OCI-LY7 (cell line): ENCODE results near the gene USP31.

ENCODE experiments used
- CTCF ChIP-seq: fragments of 200-600 bp; sonication (generic); conservative IDR thresholded peaks from 2 replicates; pipeline ENCODE4 v1.5.1; 2014; ENCODE audit warnings: mild to moderate bottlenecking, antibody characterized with exemption, low read length, moderate library complexity, mixed read lengths
- EZH2phosphoT487 ChIP-seq: fragments of 200-600 bp; sonication (generic); IDR thresholded peaks from 2 replicates; pipeline ENCODE4 v1.6.1; 2018; ENCODE audit warnings: low read depth, borderline replicate concordance, mild to moderate bottlenecking, mixed run types, antibody characterized with exemption, low read length, moderate library complexity, mixed read lengths

GRCh38 chr16:23066676-23067075, 82.6 kb downstream of the USP31 start:
- no peak for TF ChIP-seq CTCF
- TF ChIP-seq EZH2phosphoT487: no peak
